K562 (cell line): ENCODE data around the gene ATAD2B. TPM values are rescaled to one million over a fixed set of nuclear protein-coding genes. Genes with fewer than 3 reads are reported as not detected.

Experiments
- ATAC-seq: fragments of 200-7000 bp; cut with Tn5 transposase; 3 replicates; pipeline ENCODE4 v1.9.1; 2020; ENCODE audit warnings: moderate library complexity
- BruUV-seq: library from RNA; stranded (reverse); fragments of 400-500 nt; replicated peaks from 2 replicates; lab custom pipeline; 2021; lab: Mats Ljungman, UMichigan
- CTCF ChIA-PET: fragments of 300-600 bp; formaldehyde crosslinking; extraction: SDS; loops from one replicate; lab custom pipeline; 2021; ENCODE audit warnings: low intra/inter-chr PET ratio; lab: Yijun Ruan, JAX
- POLR2A ChIA-PET: fragments of 300-600, 350-650 bp; sonication (Branson Sonifier 250); formaldehyde crosslinking; extraction: SDS; loops from one replicate; lab custom pipeline; 2021; ENCODE audit warnings: antibody characterized with exemption, inconsistent platforms; lab: Yijun Ruan, JAX
- DNase-seq, 4 experiments: peaks; one replicate each; pipeline versions ENCODE4 v3.0.0 to v3.0.0-alpha.2; 2011 to 2018; ENCODE audit warnings: low spot score in 3 of 4, mixed read lengths in 3 of 4; ENCODE audit errors: extremely low read depth in 1 of 4
- FAIRE-seq: peaks from 2 replicates; lab custom pipeline; 2011; peaks lifted over from hg19 to GRCh38; lab: Jason Lieb, UNC
- H2AFZ ChIP-seq: 2 replicates; pipeline ENCODE4 v1.6.0; 2011; ENCODE audit warnings: low read depth, low read length, control low read depth, inconsistent platforms
- H3K27ac ChIP-seq: fragments of 200-600 bp; 3 replicates; pipeline ENCODE4 v1.8.0; 2011; ENCODE audit warnings: low read depth, mild to moderate bottlenecking, control low read depth, inconsistent platforms, low read length, moderate library complexity, mixed read lengths; ENCODE audit errors: extremely low read depth
- H3K27me3 ChIP-seq, 2 experiments: fragments of 300-600 bp in 1 of 2; 2 replicates in 1 of 2; 3 replicates in 1 of 2; pipeline versions ENCODE4 v1.6.0 to v1.8.0; 2011; ENCODE audit warnings: inconsistent platforms in 2 of 2, low read length in 2 of 2, mild to moderate bottlenecking in 1 of 2, mixed read lengths in 1 of 2, moderate library complexity in 1 of 2; ENCODE audit not compliant: control insufficient read depth in 2 of 2, insufficient read depth in 2 of 2
- H3K36me3 ChIP-seq: fragments of 300-600 bp; 3 replicates; pipeline ENCODE4 v1.8.0; 2011; ENCODE audit warnings: mild to moderate bottlenecking, low read length, inconsistent platforms; ENCODE audit not compliant: control insufficient read depth, insufficient read depth
- H3K4me1 ChIP-seq, 2 experiments: fragments of 200-600 bp in 1 of 2; replicated peaks in 1 of 2; 2 replicates in 1 of 2; 3 replicates in 1 of 2; pipeline versions ENCODE4 v1.5.1 to v1.8.0; 2011; ENCODE audit warnings: inconsistent platforms in 2 of 2, low read length in 2 of 2, mild to moderate bottlenecking in 1 of 2, mixed read lengths in 1 of 2, moderate library complexity in 1 of 2; ENCODE audit not compliant: control insufficient read depth in 2 of 2, insufficient read depth in 2 of 2
- H3K4me2 ChIP-seq: 2 replicates; pipeline ENCODE4 v1.6.1; 2011; ENCODE audit warnings: low read length, control low read depth, inconsistent platforms, mixed read lengths; ENCODE audit not compliant: insufficient read depth
- H3K4me3 ChIP-seq: fragments of 200-600 bp; sonication (generic), shearing (Covaris generic); 2 replicates; pipeline ENCODE4 v1.5.1; 2016; ENCODE audit warnings: control low read depth, inconsistent platforms
- H3K79me2 ChIP-seq: fragments of 200-600 bp; 3 replicates; pipeline ENCODE4 v1.8.0; 2011; ENCODE audit warnings: low read length, inconsistent platforms; ENCODE audit not compliant: control insufficient read depth, insufficient read depth
- H3K9ac ChIP-seq, 2 experiments: 2 replicates each; pipeline versions ENCODE4 v1.6.0 to v1.6.1; 2011; ENCODE audit warnings: low read depth in 2 of 2, low read length in 2 of 2, control low read depth in 1 of 2, inconsistent platforms in 1 of 2, mild to moderate bottlenecking in 1 of 2, mixed read lengths in 1 of 2; ENCODE audit not compliant: insufficient read depth in 1 of 2
- H3K9me1 ChIP-seq: one replicate; pipeline ENCODE4 v1.6.0; 2011; ENCODE audit warnings: inconsistent platforms, mild to moderate bottlenecking, low read length, moderate library complexity; ENCODE audit not compliant: control insufficient read depth, insufficient read depth
- H3K9me3 ChIP-seq: replicated peaks from 2 replicates; pipeline ENCODE4 v1.5.1; 2011; ENCODE audit warnings: low read depth, low read length, inconsistent platforms; ENCODE audit not compliant: control insufficient read depth, insufficient read depth
- H4K20me1 ChIP-seq: replicated peaks from 2 replicates; pipeline ENCODE4 v1.6.1; 2011; ENCODE audit warnings: low read length, inconsistent platforms, mixed read lengths; ENCODE audit not compliant: control insufficient read depth, insufficient read depth
- BCOR ChIP-seq: fragments of 450-650 bp; IDR thresholded peaks from 2 replicates; pipeline ENCODE4 v1.6.1; 2016
- CHD4 ChIP-seq: fragments of 200-600 bp; sonication (generic); IDR thresholded peaks from 3 replicates; pipeline ENCODE4 v1.6.1; 2012; ENCODE audit warnings: low read depth, mild to moderate bottlenecking, mixed read lengths, low read length, inconsistent platforms; ENCODE audit not compliant: insufficient read depth, insufficient replicate concordance, poor library complexity, severe bottlenecking
- DIDO1 ChIP-seq: fragments of 450-650 bp; IDR thresholded peaks from 2 replicates; pipeline ENCODE4 v1.6.1; 2016; ENCODE audit warnings: low read depth, missing biosample characterization, missing genetic modification characterization
- ETV1 ChIP-seq: fragments of 450-650 bp; conservative IDR thresholded peaks from 2 replicates; pipeline ENCODE4 v1.6.1; 2016; ENCODE audit warnings: missing genetic modification characterization, control low read depth, low read depth, missing compliant biosample characterization
- HDAC2 ChIP-seq: fragments of 450-650 bp; IDR thresholded peaks from 2 replicates; pipeline ENCODE4 v1.6.1; 2016; ENCODE audit warnings: mild to moderate bottlenecking
- HOXB6 ChIP-seq: fragments of 250-450 bp; sonication (Bioruptor Pico); IDR thresholded peaks from 2 replicates; pipeline ENCODE4 v1.5.1; 2022; ENCODE audit warnings: mild to moderate bottlenecking, borderline replicate concordance
- ILK ChIP-seq: fragments of 450-650 bp; IDR thresholded peaks from 2 replicates; pipeline ENCODE4 v1.6.1; 2016; ENCODE audit warnings: missing genetic modification characterization, low read depth, mild to moderate bottlenecking, missing compliant biosample characterization, moderate library complexity, borderline replicate concordance
- KLF16 ChIP-seq: IDR thresholded peaks from 2 replicates; pipeline ENCODE4 v1.6.1; 2016; ENCODE audit warnings: antibody characterized with exemption
- NFYB ChIP-seq: IDR thresholded peaks from 2 replicates; pipeline ENCODE4 v1.6.1; 2011; ENCODE audit warnings: mild to moderate bottlenecking, moderate library complexity; ENCODE audit not compliant: insufficient read length; ENCODE audit errors: extremely low read depth
- SAP30 ChIP-seq: fragments of 200-600 bp; sonication (generic); IDR thresholded peaks from 2 replicates; pipeline ENCODE4 v1.6.1; 2012; ENCODE audit warnings: borderline replicate concordance, low read depth, mild to moderate bottlenecking, moderate library complexity, low read length, control low read depth, inconsistent platforms; ENCODE audit not compliant: insufficient read depth, poor library complexity, severe bottlenecking
- SETDB1 ChIP-seq: IDR thresholded peaks from one replicate; pipeline ENCODE4 v1.6.1; 2012; ENCODE audit warnings: low read length, control low read depth, inconsistent platforms
- SMAD1 ChIP-seq: fragments of 150-350 bp; IDR thresholded peaks from 2 replicates; pipeline ENCODE4 v1.6.1; 2014; ENCODE audit warnings: low read length, low read depth; ENCODE audit not compliant: partially characterized antibody
- SRSF9 ChIP-seq: fragments of 200-400 bp; formaldehyde crosslinking; IDR thresholded peaks from 2 replicates; pipeline ENCODE4 v1.6.1; 2017; ENCODE audit warnings: low read depth, low read length, borderline replicate concordance
- TAF9B ChIP-seq: fragments of 450-650 bp; IDR thresholded peaks from 2 replicates; pipeline ENCODE4 v1.6.1; 2018; ENCODE audit warnings: mild to moderate bottlenecking; ENCODE audit not compliant: partially characterized antibody
- TRIM28 ChIP-seq: fragments of 450-650 bp; IDR thresholded peaks from 2 replicates; pipeline ENCODE4 v1.6.1; 2017
- ZNF232 ChIP-seq: sonication (generic); formaldehyde crosslinking; IDR thresholded peaks from 2 replicates; pipeline ENCODE4 v1.8.0; 2022; ENCODE audit warnings: mild to moderate bottlenecking, missing genetic modification reagents
- ZNF3 ChIP-seq: fragments of 250-450 bp; sonication (Bioruptor Pico); IDR thresholded peaks from 2 replicates; pipeline ENCODE4 v1.5.0; 2021; ENCODE audit warnings: mild to moderate bottlenecking, moderate library complexity
- ZNF316 ChIP-seq: fragments of 450-650 bp; IDR thresholded peaks from 2 replicates; pipeline ENCODE4 v1.6.1; 2016
- ZNF584 ChIP-seq: fragments of 200-800 bp; sonication (Bioruptor generic); IDR thresholded peaks from 2 replicates; pipeline ENCODE4 v1.6.1; 2016; ENCODE audit warnings: low read depth, mild to moderate bottlenecking, missing genetic modification characterization, missing compliant biosample characterization
- WGBS: fragments of 100-300 bp; shearing (Covaris generic); methylation state at CpG from one replicate; pipeline ENCODE4 v1.1.6; 2016; ENCODE audit warnings: low coverage, mixed read lengths; ENCODE audit not compliant: insufficient coverage; ENCODE audit errors: missing lambda C conversion rate; 5-methylcytosine and 5-hydroxymethylcytosine counted together
- in situ Hi-C: fragments of 300-500 bp; cut with MboI; formaldehyde crosslinking; loops from 4 replicates; pipeline ENCODE4 v1.15.0; 2018; ENCODE audit warnings: inconsistent platforms, mixed read lengths
- intact Hi-C: fragments of 100-400 bp; cut with micrococcal nuclease; formaldehyde crosslinking; loops from 2 replicates; pipeline ENCODE4 v1.14.2; 2022
- polyA plus RNA-seq, 8 experiments: library from polyadenylated mRNA; depleted of rRNA in 4 of 8; stranded (reverse) in 5 of 8; unstranded in 3 of 8; fragments of >200 nt; fragmentation: Nextera tagmentation in 2 of 8; fragmentation: Illumina TruSeq in 1 of 8; extraction: Ambion mirVana in 2 of 8; extraction: Trizol in 1 of 8; gene quantifications; 2 replicates each; pipeline versions ENCODE4 v1.2.1 to v1.2.3, GENCODE V29; 2011 to 2014; ENCODE audit warnings: inconsistent platforms in 1 of 8, missing spikeins in 1 of 8
- total RNA-seq, 7 experiments: library from RNA; depleted of rRNA in 6 of 7; stranded (reverse); fragments of >200 nt in 6 of 7; fragmentation: Illumina TruSeq in 2 of 7; extraction: Trizol in 2 of 7; gene quantifications; 2 replicates each; pipeline versions ENCODE4 v1.2.1 to v1.2.3, GENCODE V29; 2011 to 2021; ENCODE audit warnings: low replicate concordance in 1 of 7
- TF ChIP-seq, protein P1 (sequence below): sonication (generic); formaldehyde crosslinking; IDR thresholded peaks from 2 replicates; pipeline ENCODE4 v1.4.0; 2020; ENCODE audit warnings: mild to moderate bottlenecking, missing genetic modification reagents
- TF ChIP-seq, protein P2 (sequence below): sonication (generic); IDR thresholded peaks from 2 replicates; pipeline ENCODE4 v1.6.1; 2016

Gene ATAD2B
- total and polyA plus RNA-seq, 9 of the 15 experiments (the other 6 are each of a cell fraction or from before 2014, with no cell fraction given), result 3.2 to 21.6 (median 11.4) TPM

DNA sequence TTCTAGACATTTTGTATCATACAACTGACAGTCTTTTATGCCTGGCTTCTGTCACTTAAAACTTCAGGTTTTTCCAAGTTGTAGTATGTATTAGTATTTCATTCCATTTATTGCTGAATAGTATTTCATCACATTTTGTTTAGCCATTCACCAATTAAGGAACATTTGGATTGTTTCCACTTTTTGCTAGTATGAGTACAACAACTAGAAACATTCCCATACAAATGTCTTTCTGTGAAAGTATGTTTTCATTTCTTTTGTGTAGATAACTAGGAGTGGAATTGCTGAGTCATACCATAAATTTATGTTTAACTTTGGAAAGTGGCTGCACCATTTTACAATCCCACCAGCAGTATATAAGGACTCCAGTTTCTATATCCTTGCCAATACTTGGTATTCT lies 135.9 kb downstream of the ATAD2B start (continued):
- TF ChIP-seq ZNF584, result no peak
- TF ChIP-seq NFYB, result no peak
- TF ChIP-seq HOXB6 (CRISPR knock-in tag), result no peak
- TF ChIP-seq SRSF9, result no peak
- TF ChIP-seq, protein P1, sequence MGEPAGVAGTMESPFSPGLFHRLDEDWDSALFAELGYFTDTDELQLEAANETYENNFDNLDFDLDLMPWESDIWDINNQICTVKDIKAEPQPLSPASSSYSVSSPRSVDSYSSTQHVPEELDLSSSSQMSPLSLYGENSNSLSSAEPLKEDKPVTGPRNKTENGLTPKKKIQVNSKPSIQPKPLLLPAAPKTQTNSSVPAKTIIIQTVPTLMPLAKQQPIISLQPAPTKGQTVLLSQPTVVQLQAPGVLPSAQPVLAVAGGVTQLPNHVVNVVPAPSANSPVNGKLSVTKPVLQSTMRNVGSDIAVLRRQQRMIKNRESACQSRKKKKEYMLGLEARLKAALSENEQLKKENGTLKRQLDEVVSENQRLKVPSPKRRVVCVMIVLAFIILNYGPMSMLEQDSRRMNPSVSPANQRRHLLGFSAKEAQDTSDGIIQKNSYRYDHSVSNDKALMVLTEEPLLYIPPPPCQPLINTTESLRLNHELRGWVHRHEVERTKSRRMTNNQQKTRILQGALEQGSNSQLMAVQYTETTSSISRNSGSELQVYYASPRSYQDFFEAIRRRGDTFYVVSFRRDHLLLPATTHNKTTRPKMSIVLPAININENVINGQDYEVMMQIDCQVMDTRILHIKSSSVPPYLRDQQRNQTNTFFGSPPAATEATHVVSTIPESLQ (CRISPR knock-in tag), result no peak

DNA sequence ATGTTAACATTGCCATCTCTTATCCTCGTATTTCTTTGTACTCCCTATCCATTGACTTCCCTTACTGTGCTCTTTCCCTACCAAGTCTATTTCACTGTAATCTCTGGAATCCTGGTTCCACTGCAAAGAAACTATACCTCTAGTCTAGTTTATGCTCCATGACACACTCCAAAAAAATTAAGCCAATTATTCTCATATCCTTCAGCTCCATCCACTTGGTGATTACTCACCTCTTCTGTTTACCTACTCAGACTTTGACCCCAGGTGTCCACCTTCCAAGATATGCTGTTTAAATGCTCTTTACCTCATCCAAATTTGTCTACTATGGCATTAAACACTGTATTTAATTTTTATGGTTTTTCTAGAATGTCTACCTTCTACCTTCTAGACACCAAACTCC lies 137.9 kb downstream of the ATAD2B start:
- ATAC-seq, result no peak
- Histone ChIP-seq H3K27ac (no peak overlapping the region), H3K4me3 (no peak overlapping the region), H3K36me3 (peaks cover 17% of the 10 kb centered on the region; the same call in 2 of the 3 replicates)
- FAIRE-seq, result no peak
- TF ChIP-seq, protein P2, sequence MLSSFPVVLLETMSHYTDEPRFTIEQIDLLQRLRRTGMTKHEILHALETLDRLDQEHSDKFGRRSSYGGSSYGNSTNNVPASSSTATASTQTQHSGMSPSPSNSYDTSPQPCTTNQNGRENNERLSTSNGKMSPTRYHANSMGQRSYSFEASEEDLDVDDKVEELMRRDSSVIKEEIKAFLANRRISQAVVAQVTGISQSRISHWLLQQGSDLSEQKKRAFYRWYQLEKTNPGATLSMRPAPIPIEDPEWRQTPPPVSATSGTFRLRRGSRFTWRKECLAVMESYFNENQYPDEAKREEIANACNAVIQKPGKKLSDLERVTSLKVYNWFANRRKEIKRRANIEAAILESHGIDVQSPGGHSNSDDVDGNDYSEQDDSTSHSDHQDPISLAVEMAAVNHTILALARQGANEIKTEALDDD, result no peak
- no peak for TF ChIP-seq ZNF316
- TF ChIP-seq ZNF232 (CRISPR knock-in tag), result no peak
- no peak for TF ChIP-seq TAF9B
- no peak for TF ChIP-seq TRIM28
- no peak for TF ChIP-seq SAP30
- no peak for TF ChIP-seq SETDB1
- no peak for TF ChIP-seq CHD4
- no peak for TF ChIP-seq ETV1 (tag)
- no peak for TF ChIP-seq HDAC2
- TF ChIP-seq SMAD1, result no peak
- no peak for TF ChIP-seq ILK (tag)
- TF ChIP-seq KLF16, result no peak
- TF ChIP-seq DIDO1 (tag), result no peak
- no peak for TF ChIP-seq BCOR
- no peak for TF ChIP-seq ZNF3 (CRISPR knock-in tag)
- TF ChIP-seq, all 486 proteins: peak for 0
- DNase-seq, result no peak
- Histone ChIP-seq H3K9ac (no peak overlapping the region), H3K27me3 (no peaks in the 10 kb centered on the region), H2AFZ (no peak overlapping the region), H3K4me2 (no peak overlapping the region), H3K4me1 (peaks cover 4 to 32% of the 10 kb centered on the region in 2 experiments; a peak in 3 of 5 replicates), H3K9me1 (no peaks in the 10 kb centered on the region), H4K20me1 (no peaks in the 10 kb centered on the region), H3K79me2 (no peaks in the 10 kb centered on the region), H3K9me3 (no peaks in the 10 kb centered on the region)
- in situ Hi-C loops, result no loop called here
- POLR2A ChIA-PET, result interaction anchor here (1.4 kb wide), 1 partner anchor 10 kb away, joined by 3 read pairs; no protein-coding TSS in a partner anchor
- BruUV-seq, result no TSS peak
- 100% methylated on average over 1 of the region's 1 CpG for WGBS
- intact Hi-C loops, result no loop called here
- CTCF ChIA-PET, result no interaction called here
